ACHN (cell line): Measurements from ENCODE around the gene GRN.
"Not testable (repeated sequence)": the region's sequence is repeated elsewhere in the genome, so short reads cannot be mapped to it uniquely, and the experiment has no call there.

Experiments
- DNase-seq: peaks from one replicate; pipeline ENCODE4 v3.0.0-alpha.2; 2015
- in situ Hi-C: cut with HindIII; loops from 2 replicates; pipeline ENCODE4 v1.10.0; 2017; ENCODE audit warnings: low sequenced_read_pairs, low pct_ligation_motif_present, low pct_unique_long_range_greater_than_20kb

GRN gene

DNA sequence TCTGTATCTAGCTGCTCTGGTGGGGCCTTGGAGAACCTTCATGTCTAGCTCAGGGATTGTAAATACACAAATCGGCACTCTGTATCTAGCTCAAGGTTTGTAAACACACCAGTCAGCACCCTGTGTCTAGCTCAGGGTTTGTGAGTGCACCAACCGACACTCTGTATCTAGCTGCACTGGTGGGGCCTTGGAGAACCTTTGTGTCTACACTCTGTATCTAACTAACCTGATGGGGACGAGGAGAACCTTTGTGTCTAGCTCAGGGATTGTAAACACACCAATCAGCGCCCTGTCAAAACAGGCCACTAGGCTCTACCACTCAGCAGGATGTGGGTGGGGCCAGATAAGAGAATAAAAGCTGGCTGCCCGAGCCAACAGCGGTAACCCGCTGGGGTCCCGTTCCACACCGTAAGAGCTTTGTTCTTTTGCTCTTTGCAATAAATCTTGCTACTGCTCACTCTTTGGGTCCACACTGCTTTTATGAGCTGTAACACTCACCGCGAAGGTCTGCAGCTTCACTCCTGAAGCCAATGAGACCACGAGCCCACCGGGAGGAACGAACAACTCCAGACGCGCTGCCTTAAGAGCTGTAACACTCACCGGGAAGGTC, 24.4 kb downstream of the GRN start:
- DNase-seq, in situ Hi-C loops: not testable (repeated sequence)

DNA sequence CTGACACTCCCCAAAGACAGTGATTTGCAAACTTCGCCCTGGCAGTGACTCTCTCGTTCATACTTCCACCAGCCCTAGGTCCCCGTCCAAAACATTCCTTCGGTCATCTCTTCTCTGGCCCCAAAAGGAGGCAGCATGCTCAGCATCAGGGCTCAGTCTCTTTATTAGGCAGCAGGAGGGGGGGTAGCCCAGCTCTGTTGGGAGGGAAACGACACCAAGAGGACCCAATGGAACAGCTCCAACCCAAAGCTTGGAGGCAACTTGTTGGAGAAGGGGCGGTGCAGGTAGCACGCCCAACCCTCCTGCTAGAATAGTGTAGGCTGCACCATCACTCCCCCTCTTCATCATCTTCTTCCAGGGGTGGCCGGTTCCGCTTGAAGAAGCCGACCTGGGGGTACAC, 26.9 kb downstream of the GRN start:
- in situ Hi-C loops = no loop called here

DNA sequence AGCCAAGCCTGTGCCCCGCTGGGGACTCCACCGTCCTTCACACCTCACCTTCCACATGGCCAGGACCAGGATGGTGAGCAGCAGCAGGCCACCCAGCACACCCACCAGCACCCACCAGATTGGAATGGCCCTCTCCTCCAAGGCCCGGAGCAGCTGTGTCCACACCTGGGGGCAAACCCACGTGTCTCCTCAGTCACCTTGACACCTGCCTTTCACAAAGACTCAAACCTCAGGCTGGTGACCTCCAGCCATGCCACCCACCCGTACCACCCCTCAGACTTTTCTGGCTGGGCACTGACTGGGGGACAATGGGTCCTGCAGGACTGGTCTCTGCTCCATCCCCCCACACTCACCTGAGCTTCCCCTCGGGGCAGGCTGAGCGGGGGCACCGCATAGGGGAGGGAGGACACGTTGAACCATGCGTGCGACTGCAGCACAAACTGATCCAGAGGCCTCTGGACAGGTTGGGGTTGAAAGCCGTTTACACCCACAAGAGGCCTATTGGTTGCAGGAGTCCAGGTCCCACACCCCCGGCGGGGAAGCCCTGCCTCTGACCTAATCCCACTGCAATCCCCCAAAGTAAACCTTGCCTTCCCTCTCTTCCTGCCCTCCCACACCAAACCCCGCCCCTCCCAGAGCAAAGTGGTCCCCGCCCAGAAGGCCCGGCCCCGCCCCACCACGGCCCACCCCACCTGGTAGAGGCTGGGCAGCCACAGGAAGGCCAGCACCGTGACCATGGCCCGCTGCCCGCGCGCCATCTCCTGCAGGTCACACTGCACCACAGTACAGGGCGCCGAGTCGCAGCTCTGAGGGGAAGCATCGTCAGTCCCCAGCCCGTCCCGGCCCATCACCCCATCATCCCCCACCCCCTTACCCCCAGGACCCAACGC, 29.4 kb downstream of the GRN start:
- no peak for DNase-seq
- in situ Hi-C loops = no loop called here

More for the DNA sequence above, 26.9 kb downstream of the GRN start:
- DNase-seq = no peak

DNA sequence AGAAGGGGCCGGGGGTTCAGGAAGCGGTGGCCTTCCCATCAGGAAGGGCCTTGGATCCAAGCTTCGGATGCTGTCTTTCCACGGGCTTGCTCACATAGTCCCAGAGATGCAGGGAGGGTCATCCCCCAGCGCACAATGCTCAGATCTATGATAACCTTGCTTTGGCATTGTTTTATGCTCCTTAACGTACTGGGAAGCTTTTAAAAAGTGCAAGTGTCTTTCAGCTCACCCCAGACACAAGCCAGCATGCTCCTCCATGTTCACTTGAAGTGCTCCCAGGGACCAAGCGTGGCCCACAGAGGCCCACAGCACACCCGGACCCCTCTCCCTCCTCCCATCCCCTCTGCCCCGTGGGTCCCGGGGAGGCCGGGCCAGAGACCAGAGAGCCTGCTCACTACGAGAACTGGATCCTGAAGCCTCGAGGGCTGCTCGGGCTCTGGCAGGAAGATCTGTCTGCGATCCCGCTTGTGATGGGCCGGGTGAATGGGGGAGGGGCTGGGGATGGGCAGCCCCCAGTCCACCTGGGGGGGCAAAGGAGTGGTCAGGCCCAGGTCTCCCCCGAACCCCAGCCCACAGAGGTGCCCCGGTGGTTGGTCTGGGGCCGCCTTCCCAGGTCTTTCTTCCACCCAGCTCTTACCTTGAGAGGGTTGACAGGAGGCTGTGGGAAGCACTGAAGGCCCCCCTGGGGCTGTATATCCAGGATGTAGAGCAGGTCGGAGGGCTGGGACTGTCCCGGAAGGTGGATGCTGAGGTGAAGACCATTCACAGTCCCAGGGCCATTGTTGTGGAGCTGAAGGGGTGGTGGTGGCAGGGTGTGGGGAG, 30.3 kb downstream of the GRN start:
- no peak for DNase-seq
- in situ Hi-C loops = no loop called here

DNA sequence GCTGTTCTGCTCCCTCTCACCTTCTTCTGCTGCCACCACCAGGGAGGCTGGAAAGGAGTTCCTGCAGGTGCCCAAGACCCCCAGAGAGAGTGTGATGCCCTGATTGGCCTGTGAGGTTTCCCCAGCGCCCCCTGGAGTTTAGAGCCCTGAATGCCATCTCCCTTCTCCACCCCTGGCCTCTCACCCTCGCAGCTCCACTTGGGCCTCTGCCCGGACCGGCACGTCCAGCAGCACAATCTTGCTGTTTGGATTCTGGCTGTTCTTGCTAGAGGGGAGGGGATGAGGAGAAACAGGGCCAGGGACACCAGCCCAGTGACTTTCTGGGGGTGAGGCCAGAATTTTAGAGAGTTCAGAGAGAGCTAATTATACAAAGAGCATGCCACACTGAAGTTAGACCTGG, 31.0 kb downstream of the GRN start:
- in situ Hi-C loops = no loop called here

DNA sequence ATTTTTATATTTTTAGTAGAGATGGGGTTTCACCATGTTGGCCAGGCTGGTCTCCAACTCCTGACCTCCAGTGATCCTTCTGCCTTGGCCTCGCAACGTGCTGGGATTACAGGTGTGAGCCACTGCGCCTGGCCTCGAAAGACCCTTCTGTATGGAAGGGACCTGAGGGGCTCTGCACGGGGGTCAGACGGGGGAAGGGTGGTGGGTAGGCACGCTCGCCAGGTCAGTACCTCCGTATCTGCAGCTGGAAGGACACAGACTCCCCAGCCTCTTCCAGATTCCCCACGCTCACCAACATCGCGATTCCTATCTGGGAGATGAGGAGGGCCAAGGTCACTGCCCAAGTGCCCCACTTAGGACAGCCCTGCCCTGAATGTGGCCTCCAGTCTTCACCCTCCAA, 31.7 kb downstream of the GRN start:
- no peak for DNase-seq
- in situ Hi-C loops = no loop called here

More for the DNA sequence above, 31.0 kb downstream of the GRN start:
- DNase-seq = peak; percentile 46

DNA sequence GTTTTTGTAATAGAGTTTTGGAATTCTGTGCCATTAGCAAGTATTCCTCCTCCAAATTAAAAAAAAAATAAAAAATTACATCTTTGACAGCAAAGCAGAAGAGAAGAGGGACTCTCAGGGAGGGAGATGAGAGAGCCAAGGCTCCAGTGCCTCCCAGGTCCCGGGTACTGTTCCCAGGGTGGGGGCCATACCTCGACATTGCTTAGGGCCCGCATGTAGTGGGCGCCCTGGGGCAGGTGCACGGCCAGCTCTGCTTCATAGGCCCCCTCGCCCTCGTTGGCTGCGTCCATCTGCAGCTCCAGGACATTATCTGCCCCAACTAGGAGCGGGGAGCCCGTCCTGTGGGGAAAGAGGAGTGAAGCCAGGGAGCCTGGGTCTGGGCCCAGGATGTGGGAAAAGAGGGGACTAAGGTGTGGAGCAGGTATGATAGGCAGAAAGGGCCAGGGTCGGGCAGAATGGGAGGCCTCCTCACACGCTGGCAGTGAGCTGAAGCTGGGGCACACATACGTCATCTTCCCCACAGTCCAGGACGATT, 33.1 kb downstream of the GRN start:
- in situ Hi-C loops = no loop called here
- DNase-seq = no peak

DNA sequence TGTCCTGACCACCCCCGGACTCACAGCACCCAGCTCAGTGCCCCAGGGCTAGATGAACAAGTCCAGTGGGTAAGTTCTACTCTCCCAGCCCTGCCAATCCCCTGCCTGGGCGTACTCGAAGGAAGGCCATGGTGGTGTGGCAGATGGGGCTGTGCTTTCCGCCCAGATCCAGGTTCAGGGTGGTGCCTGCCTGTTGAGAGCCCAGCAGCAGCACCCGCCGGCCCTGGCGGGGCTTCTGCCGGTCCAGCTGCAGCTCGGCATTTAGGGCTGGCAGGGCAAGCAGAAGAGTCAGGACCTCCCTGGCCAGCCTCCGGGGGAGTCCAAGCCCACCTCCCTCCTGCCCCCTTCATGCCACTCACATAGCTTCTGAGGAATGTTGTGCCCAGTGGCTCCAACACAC, 34.8 kb downstream of the GRN start:
- in situ Hi-C loops = no loop called here

DNA sequence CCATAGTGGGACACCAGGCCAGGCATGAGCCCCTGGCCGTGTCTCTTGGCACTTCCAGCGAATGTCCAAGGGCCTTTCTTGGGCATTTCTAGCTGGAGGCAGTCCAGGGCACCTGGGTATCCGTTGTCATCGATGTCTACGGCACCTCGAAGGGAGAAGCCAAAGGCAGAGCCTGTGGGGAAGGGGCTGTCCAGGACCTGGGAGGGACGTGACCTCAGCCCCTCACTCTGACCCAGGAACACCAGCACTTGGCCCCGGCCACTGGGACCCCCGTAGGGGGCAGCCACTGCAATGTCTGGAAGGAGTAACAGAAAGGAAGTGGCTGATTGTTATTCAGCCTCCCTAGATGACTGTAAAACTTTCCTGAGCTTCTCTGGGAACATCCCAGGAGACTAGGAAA, 35.7 kb downstream of the GRN start:
- DNase-seq = no peak
- in situ Hi-C loops = no loop called here

More for the DNA sequence above, 34.8 kb downstream of the GRN start:
- no peak for DNase-seq

DNA sequence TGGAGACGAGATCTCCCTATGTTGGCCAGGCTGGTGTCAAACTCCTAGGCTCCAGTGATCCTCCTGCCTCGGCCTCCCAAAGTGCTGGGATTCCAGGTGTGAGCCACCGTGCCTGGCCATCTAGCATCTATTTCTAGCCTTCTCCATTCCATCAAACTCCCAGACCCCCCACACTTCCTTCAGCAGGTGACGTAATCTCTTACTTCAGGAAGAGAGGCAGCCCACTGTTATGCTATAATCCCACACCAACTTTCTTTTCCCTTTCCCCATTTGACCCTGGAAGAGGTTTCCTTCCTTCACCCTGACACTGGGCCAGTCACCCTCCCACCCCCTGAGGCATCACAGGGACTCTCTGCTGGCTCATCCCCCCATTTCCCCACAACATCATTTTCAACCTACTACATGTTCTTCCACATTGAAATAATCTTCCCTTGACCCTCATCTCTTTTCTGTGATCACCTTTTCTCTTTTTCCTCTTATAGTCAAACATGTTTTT, 36.8 kb downstream of the GRN start:
- in situ Hi-C loops = no loop called here

DNA sequence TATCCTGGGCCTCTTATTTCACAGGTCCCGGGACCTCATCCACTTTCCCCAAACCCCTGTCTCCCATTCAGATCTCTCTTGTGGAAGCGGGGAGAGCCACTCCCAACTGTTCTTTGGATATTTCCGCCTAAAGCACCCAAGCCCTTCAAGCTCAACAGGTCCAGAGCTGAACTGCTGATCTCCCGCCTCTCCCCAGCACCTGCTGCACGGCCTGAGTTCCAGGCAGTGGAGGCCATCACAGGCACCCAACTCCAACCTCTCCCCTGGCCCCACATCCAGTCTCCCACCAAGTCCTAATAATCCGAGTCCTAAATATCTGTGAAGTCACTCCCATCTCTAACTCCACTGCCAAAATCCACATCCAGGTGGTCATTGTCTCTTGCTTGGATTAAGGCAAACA, 37.8 kb downstream of the GRN start:
- in situ Hi-C loops = no loop called here
- no peak for DNase-seq

More for the DNA sequence above, 36.8 kb downstream of the GRN start:
- DNase-seq = no peak

DNA sequence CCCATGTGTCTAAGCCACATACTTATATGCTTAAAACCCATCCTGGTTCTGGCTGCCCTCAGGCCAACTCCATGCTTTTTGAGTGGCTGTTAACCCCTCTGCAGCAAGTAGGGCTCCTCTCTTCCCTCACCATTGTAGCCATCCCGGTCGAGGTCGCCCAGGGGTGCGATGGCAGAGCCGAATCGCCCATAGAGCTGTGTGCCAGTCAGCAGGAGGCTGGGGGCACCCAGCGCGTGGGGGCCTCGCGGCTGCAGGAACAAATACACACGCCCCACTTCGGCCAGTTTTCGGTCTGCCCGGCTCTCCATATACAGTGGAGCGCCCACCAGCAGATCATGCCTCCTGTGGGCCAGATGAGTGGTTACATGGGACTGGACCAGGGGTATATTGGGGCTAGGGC, 38.3 kb downstream of the GRN start:
- DNase-seq = no peak
- in situ Hi-C loops = no loop called here

DNA sequence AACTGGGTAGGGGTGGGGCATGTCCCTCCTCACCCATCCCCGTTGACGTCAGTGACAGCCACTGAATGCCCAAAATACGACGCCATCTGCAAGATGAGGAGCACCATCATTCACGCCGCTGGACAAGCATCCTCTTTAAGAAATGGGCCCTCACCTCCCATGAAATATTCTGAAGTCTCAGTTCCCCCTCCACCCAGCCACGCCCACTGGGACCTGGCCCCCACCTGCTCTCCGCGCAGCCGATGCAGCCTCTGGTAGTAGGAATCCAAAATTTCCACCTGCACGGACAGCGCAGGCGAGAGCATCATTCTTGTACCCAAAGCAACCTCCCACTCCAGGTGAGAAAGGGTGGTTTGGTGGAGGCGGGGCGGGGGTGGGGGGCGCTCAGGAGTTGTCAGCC, 38.8 kb downstream of the GRN start:
- no peak for DNase-seq
- in situ Hi-C loops = no loop called here

DNA sequence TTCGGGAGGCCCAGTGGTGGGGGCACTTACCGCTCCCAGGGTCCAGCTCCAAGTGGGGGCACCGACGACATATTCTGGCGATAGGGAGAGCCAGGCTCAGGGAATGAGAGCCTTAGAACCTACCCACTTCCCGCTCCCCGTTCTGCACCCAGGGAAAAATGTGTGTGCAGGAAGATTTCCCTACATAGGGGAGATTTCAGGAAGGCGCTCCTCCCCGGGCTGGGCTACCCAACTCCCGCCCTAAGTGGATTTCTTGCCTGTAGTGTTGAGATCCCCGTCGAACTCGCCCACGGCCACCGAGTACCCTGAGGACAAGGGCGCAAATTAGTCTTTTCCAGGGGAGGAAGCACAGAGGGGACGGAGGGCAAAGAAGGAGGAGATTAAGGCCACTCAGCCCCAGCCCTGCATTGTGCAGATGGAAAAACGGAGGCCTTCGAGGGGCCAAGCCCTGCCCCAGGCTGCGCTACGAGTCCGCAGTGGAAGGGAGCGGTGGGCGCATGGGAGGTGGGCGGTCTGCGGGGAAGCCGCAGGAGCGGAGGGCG, 39.2 kb downstream of the GRN start:
- DNase-seq = no peak
- in situ Hi-C loops = no loop called here

DNA sequence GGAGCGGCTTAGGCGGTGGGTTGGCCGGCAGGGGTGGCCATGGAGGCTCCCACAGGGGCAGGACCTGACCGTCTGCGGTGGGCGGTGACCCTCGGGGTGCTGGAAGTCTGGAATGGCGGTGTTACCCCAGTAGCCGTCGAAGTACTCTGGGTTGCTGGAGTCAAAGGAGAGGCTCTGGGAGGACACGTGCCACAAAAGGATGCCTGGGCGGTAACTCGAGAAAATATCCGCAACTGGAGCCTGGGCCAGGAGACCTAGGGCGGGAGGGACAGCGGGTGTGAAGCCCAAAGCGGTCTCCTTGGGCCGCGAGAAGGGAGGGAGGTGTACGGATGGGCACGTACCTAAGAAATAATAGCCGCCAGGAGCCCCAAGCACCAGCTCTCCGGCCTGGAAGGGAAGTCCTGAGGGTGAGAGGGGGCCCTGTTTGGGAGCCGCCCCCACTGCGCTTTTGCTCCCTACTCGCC, 39.8 kb downstream of the GRN start:
- DNase-seq = no peak
- in situ Hi-C loops = no loop called here

DNA sequence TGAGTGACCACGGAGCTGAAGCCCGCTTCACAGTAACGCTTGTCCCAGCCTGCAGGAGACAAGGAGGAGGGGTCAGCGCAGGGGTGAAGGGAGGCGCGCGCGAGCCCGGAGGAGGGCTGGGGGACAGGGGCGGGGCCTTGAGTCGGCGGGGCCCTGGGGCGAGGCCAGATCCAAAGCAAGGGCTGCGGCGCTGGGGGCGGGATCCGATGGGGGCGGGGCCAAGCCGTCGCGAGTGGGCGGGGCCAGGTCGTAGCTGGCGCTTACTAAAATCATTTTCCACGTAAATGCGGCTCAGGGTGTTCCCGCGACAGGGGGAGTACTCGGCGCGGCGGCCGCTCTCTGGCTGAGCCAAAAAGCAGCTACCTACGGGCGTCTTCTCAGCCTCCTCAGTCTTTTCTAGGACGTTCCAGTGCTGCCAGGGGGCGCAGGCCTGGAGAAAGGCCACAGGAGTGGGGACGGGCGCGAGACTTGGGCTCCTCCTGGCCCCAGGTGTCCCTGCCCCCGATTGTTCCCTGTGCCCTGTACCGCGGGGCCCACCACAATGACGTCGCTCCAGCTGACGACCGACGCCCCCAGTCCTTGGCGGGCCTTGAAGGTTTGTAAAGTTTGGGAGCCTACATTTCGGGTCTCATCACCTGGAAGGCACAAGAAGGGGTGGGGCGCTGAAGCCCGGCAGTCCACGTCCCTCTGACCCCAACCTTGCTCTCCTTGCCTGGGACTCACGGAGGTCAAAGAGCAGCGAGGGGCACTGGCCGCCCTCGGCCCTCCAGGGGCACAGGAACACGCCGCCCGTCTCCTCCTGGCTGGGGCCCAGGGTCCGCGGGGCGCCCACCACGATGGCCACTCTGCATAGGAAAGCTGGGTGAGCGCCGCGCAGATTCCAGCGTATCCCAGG, 40.4 kb downstream of the GRN start:
- peak; percentile 77 for DNase-seq
- in situ Hi-C loops = no loop called here

DNA sequence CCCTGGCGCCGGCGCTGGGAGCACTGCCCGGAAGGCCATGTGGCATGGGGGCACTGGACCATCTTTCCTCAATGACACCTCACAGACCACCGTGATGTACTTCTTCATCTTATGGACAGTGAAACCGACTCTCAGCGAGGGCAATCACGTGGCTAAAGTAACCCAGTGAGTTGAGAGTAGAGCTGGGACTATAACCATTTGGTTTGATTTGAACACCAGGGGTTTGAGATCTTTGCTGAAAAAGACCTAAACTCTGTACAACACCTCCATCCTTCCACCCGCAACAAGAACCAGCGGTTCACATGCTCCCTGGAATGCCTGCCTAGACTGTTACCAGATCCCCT, 41.1 kb downstream of the GRN start:
- in situ Hi-C loops = no loop called here
- DNase-seq = no peak

DNA sequence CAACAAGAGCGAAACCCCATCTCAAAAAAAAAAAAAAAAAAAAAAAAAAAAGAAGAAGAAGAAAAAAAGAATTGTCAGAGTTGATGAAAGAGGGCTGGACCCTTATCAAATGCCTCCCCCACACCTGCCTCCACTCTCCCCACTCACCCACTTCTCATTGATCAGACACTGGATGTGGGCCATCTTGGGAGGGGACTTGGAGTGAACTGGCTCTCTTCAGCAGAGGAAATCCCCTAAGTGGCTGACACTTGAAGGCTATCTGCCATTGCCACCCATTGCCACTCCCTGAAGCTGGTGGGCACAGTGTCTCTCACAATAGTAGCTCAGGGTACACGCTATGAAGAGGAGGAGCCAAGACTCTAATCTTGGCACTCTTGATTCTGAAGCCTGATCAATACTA, 42.7 kb downstream of the GRN start:
- in situ Hi-C loops = no loop called here
- DNase-seq = no peak
